Pancreas (tissue), 10 donors: Measurements from ENCODE around the gene FAM131A. TPM values are rescaled to one million over a fixed set of nuclear protein-coding genes. Genes with fewer than 3 reads are reported as not detected.
A peak's percentile ranks its signal among the peaks of the same experiment; 100 is the strongest.

Source experiments
- ATAC-seq, 4 donors: fragments of 200-7000 bp; cut with Tn5 transposase; one replicate each; pipeline versions ENCODE4 v1.8.0 to v1.9.1; 2020; ENCODE audit warnings: mild to moderate bottlenecking in 4 of 4, moderate library complexity in 4 of 4
- DNase-seq, 6 donors: peaks; one replicate each; pipeline ENCODE4 v3.0.0-alpha.2; 2020
- FAIRE-seq: peaks from 2 replicates; lab custom pipeline; 2012; peaks lifted over from hg19 to GRCh38; lab: Jason Lieb, UNC
- H3K27ac ChIP-seq, 4 donors: fragments of 200-600 bp; sonication (generic); 1 replicate in 3 of 4; 2 replicates in 1 of 4; pipeline versions ENCODE4 v1.5.0 to v1.8.0; 2020
- H3K27me3 ChIP-seq, 4 donors: fragments of 200-600 bp; one replicate each; pipeline ENCODE4 v1.8.0; 2021
- H3K36me3 ChIP-seq, 3 donors: fragments of 200-600 bp; sonication (generic) in 1 of 3; one replicate each; pipeline versions ENCODE4 v1.5.0 to v1.8.0; 2020 to 2021
- H3K4me1 ChIP-seq, 3 donors: fragments of 200-600 bp; one replicate each; pipeline ENCODE4 v1.8.0; 2021
- H3K4me3 ChIP-seq, 4 donors: fragments of 200-600 bp; sonication (generic) in 2 of 4; one replicate each; pipeline versions ENCODE4 v1.5.0 to v1.8.0; 2020 to 2021
- H3K9me3 ChIP-seq, 4 donors: fragments of 200-600 bp; one replicate each; pipeline ENCODE4 v1.8.0; 2021
- WGBS, 2 donors: extraction: QIAGEN DNeasy Blood & Tissue Kit; methylation state at CpG; one replicate each; pipeline ENCODE4 v1.1.7; 2013; 5-methylcytosine and 5-hydroxymethylcytosine counted together
- intact Hi-C, 3 donors: fragments of 100-400 bp; cut with DNase I; formaldehyde crosslinking; loops; one replicate each; pipeline versions ENCODE4 v1.11.1 to v1.14.2; 2022
- polyA plus RNA-seq, 2 donors: library from polyadenylated mRNA; stranded (reverse); fragments of 200-250 nt; gene quantifications; one replicate each; pipeline ENCODE4 v1.2.3, GENCODE V29; 2013
- total RNA-seq, 6 donors: library from RNA; stranded (reverse); fragmentation: NEBNext Ultra II Directional in 4 of 6; extraction: Animal tissue kit (Norgen Biotek cat#: 25700) in 4 of 6; gene quantifications; one replicate each; pipeline versions ENCODE4 v1.2.1 to v1.2.4, GENCODE V29; 2021 to 2023
- TF ChIP-seq, protein P1 (sequence below), 4 donors: fragments of 200-600 bp; sonication (generic) in 3 of 4; IDR thresholded peaks; one replicate each; pipeline versions ENCODE4 v1.5.0 to v1.8.0; 2021; ENCODE audit warnings: antibody characterized with exemption in 4 of 4
- donor health status: healthy with polysubstance abuse.
- donor health status: DM: no; HTN: no; CAD: no; lungs with moderate emphysema.
- donor health status: DM: no; HTN: no; CAD: no.
- donor health status: control.
- donor health status: control.
- donor health status: Bipolar disorder and iron deficiency.
- donor health status: DM: yes; HTN: yes; CAD: no.
- donor health status: DM: no; HTN: no; CAD: no.
- donor health status: DM: no; HTN: no; CAD: no.
- donor health status: DM: yes; HTN: yes; CAD: no.

The FAM131A gene
- total and polyA plus RNA-seq, 8 donors, result 4.0 to 22.5 (median 7.9) TPM

DNA sequence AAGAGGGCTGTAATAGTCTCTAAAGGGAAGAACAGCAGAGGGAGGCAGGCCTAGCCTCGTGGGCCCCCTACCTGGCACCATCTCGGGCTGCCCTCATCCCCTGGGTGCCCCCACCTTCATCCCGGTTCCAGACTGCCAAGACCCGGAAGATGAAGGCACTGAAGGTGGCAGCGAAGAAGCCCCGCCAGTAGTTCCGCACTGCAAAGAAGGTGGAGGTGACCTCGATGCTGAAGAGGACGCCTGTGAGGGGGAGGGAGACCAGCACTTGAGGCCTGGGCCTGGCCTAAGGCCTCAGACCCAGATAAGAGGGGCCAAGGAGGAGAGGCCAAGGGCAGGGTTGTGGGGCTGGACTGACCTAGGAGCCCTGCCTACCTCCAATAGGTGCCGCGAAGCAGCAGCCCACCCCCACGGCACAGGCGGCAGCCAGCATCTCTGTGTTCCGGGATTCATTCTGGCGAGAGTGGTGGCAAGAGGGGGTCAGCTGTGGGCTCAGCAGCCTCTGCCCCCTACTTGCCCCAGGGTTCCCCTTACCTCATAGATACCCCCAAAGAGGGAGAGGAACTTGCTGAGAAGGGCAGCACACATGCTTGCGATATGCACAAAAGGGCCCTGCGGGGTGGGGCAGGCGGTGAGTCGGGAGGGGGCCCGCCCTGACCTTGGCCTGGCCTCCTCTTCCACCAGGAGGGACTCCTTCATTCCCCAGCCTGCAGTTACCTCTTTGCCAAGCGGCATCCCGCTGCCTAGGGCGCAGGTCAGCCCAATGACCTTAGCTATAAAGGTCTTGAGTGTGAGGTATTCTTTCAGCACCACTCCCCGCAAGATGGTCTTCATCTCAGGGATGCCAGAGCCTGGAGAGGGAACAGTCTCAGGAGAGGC, 20.1 kb downstream of the FAM131A start:
- no peak for FAIRE-seq
- peak in 1 of 6 donors; percentile 63 for DNase-seq
- Histone ChIP-seq H3K27ac (no peak overlapping the region), H3K36me3 (no peaks in the 10 kb centered on the region), H3K4me1 (peaks cover 0 to 3% (median 3%) of the 10 kb centered on the region in 3 donors), H3K27me3 (no peaks in the 10 kb centered on the region), H3K9me3 (no peaks in the 10 kb centered on the region), H3K4me3 (no peak overlapping the region)
- 91 to 92% methylated on average over 24 of the region's 24 CpGs for WGBS, 2 donors
- ATAC-seq, result no peak
- TF ChIP-seq, protein P1, sequence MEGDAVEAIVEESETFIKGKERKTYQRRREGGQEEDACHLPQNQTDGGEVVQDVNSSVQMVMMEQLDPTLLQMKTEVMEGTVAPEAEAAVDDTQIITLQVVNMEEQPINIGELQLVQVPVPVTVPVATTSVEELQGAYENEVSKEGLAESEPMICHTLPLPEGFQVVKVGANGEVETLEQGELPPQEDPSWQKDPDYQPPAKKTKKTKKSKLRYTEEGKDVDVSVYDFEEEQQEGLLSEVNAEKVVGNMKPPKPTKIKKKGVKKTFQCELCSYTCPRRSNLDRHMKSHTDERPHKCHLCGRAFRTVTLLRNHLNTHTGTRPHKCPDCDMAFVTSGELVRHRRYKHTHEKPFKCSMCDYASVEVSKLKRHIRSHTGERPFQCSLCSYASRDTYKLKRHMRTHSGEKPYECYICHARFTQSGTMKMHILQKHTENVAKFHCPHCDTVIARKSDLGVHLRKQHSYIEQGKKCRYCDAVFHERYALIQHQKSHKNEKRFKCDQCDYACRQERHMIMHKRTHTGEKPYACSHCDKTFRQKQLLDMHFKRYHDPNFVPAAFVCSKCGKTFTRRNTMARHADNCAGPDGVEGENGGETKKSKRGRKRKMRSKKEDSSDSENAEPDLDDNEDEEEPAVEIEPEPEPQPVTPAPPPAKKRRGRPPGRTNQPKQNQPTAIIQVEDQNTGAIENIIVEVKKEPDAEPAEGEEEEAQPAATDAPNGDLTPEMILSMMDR (IDR thresholded peaks at IDR 0.05), result no peak
- intact Hi-C loops, result no loop called here

DNA sequence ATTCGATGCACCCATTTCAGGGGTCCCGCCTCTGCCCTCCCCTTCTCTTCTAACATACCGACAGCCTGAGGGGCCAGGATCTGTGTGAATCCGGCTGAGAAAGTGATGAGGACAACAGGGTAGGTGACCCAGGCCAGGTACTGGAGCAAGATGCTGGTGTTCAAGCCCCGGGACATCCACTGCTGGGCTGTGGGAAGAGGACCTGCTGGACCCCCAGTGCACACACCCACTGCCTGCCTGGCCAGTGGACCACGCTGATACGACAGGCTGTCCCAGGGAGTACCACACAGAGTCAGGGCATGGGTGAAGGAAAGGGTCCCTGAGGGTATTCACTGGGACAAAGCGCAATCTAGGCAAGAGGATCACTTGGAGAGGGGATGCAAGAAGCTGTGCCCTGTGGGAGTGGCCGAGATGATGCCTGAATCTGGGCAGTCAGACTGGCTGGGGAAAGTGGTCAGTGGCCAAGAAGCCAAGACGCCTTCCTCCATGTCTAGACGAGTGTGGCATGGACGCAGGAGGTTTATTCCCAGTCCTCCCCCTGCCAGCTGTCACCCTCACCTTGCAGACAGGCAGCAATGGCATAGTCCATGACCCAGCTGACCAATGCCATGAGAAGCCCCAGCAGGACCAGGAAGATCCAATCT, 20.8 kb downstream of the FAM131A start:
- Histone ChIP-seq H3K4me1 (no peaks in the 10 kb centered on the region), H3K4me3 (no peak overlapping the region), H3K9me3 (no peaks in the 10 kb centered on the region), H3K27me3 (no peaks in the 10 kb centered on the region), H3K27ac (no peak overlapping the region), H3K36me3 (no peaks in the 10 kb centered on the region)
- TF ChIP-seq, protein P1 (IDR thresholded peaks at IDR 0.05), result no peak
- 90 to 93% methylated on average over 12 of the region's 12 CpGs for WGBS, 2 donors
- intact Hi-C loops, result no loop called here
- FAIRE-seq (no peak), DNase-seq (peak in 1 of 6 donors; percentile 44), ATAC-seq (no peak)

DNA sequence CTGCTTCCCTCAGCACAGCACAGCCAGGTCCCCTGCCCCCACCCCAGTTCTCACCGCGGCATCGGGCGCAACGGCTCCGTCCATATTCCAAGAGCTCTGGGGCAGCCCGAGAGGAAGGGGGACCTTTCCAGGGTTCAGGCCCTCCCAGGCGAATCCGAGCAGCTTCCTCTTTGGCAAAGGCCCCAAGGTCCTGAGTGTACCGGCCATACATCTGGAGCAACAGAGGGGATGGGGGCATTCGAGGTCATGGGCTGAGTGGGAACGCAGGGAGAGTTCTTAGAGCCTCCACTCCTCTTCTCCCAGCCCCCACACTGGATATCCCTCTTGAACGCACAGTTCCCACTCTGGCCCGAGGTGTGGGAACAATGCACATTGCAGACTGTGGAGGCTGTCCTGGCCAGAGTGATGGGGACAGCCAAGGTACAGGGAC, 21.5 kb downstream of the FAM131A start:
- FAIRE-seq (no peak), DNase-seq (peak in 3 of 6 donors; percentile 11 to 55 (median 34)), ATAC-seq (no peak)
- no peaks in the 10 kb centered on the region for H3K27me3 ChIP-seq
- H3K27ac ChIP-seq, result no peak overlapping the region
- TF ChIP-seq, protein P1 (IDR thresholded peaks at IDR 0.05), result no peak
- H3K9me3 ChIP-seq, result no peaks in the 10 kb centered on the region
- H3K36me3 ChIP-seq, result no peaks in the 10 kb centered on the region
- intact Hi-C loops, result no loop called here
- no peak overlapping the region for H3K4me3 ChIP-seq
- H3K4me1 ChIP-seq, result peaks cover 0 to 1% (median 0%) of the 10 kb centered on the region in 3 donors
- WGBS, 2 donors, result 49 to 56% methylated on average over 14 of the region's 14 CpGs

DNA sequence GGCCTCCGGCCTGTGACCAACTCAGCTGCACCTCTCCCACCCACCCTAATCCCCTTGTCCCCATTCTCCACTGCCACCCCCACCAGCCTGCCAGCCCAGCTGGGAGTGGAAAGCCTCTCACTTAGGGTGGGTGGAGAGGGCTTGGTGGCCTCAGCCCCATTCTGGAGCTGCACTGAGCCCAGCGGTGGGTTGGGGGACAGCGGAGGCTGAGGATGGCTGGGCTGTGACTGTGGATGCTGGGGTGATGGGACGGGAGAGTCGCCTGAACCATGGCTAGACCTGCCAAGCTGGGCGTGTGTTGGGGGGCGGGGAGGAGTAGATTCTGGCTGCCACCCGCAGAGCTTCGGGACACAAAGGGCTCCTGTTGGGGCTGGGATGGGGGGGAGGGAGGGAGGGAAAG, 22.2 kb downstream of the FAM131A start:
- intact Hi-C loops, result no loop called here
- WGBS, 2 donors, result 60 to 82% methylated on average over 9 of the region's 9 CpGs
- Histone ChIP-seq H3K9me3 (no peaks in the 10 kb centered on the region), H3K4me3 (no peak overlapping the region), H3K36me3 (no peaks in the 10 kb centered on the region), H3K27ac (no peak overlapping the region), H3K4me1 (peaks cover 0 to 8% (median 0%) of the 10 kb centered on the region in 3 donors), H3K27me3 (no peaks in the 10 kb centered on the region)
- DNase-seq (peak in 5 of 6 donors; percentile 45 to 71 (median 57)), ATAC-seq (no peak), FAIRE-seq (no peak)
- TF ChIP-seq, protein P1 (IDR thresholded peaks at IDR 0.05), result no peak
